ENCODE measurements around the gene BEND5. TPM values are rescaled to one million over a fixed set of nuclear protein-coding genes. Genes with fewer than 3 reads are reported as not detected.

BEND5 gene
- total RNA-seq, 1 donor from 2014 or later: 23.9 TPM

- DNase-seq (ENCODE audit: low spot score, unreplicated experiment): no peak
- TF ChIP-seq CTCF (IDR thresholded peaks at IDR 0.05; ENCODE audit: unreplicated experiment): no peak
- Mint-ChIP-seq H3K27me3 (no peaks in the 10 kb centered on the region), H3K36me3 (ENCODE audit: insufficient read depth) (no peaks in the 10 kb centered on the region), H3K9me3 (ENCODE audit: low read depth) (no peaks in the 10 kb centered on the region), H3K27ac (no peak overlapping the region), H3K4me1 (ENCODE audit: low read depth) (peaks cover 24% of the 10 kb centered on the region), H3K4me3 (ENCODE audit: low read depth) (no peak overlapping the region)
These were observed 16.3 kb upstream of the BEND5 start for GRCh38 chr1:48792961-48793360.

- no peak overlapping the region for H3K27ac Mint-ChIP-seq
- no peaks in the 10 kb centered on the region for H3K27me3 Mint-ChIP-seq
- H3K36me3 Mint-ChIP-seq (ENCODE audit: insufficient read depth): no peaks in the 10 kb centered on the region
- H3K9me3 Mint-ChIP-seq (ENCODE audit: low read depth): no peaks in the 10 kb centered on the region
- DNase-seq (ENCODE audit: low spot score, unreplicated experiment): no peak
- no peak overlapping the region for H3K4me3 Mint-ChIP-seq (ENCODE audit: low read depth)
- TF ChIP-seq CTCF (IDR thresholded peaks at IDR 0.05; ENCODE audit: unreplicated experiment): no peak
- peaks cover 24% of the 10 kb centered on the region for H3K4me1 Mint-ChIP-seq (ENCODE audit: low read depth)
These were observed 13.7 kb upstream of the BEND5 start for GRCh38 chr1:48790397-48790796.

- no peak overlapping the region for H3K4me3 Mint-ChIP-seq (ENCODE audit: low read depth)
- no peaks in the 10 kb centered on the region for H3K9me3 Mint-ChIP-seq (ENCODE audit: low read depth)
These were observed 13.2 kb upstream of the BEND5 start for GRCh38 chr1:48789903-48790302.

DNA sequence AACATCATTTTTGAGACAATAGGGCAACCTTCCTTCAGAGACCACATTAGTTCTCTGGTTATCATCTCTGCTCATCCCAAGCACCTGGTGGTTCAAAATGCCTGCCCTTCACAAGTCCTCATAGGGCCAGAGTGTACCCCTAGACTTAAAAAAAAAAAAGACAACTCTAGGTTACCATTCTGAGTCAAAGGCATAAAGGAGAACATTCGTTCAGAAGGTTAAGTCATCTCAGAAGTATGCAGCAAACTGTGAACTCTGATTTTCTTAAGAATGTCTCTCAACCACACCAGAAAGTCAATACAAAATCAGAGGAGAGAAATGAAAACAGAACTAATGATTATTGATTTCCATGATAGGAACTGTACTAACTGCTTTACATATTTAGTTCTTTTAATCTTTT lies 9.2 kb upstream of the BEND5 start:
- no peak for DNase-seq (ENCODE audit: low spot score, unreplicated experiment)
- Mint-ChIP-seq H3K36me3 (ENCODE audit: insufficient read depth) (no peaks in the 10 kb centered on the region), H3K4me1 (ENCODE audit: low read depth) (peaks cover 8% of the 10 kb centered on the region), H3K27ac (no peak overlapping the region), H3K27me3 (peaks cover 2% of the 10 kb centered on the region), H3K9me3 (ENCODE audit: low read depth) (no peaks in the 10 kb centered on the region), H3K4me3 (ENCODE audit: low read depth) (no peak overlapping the region)
- no peak for TF ChIP-seq CTCF (IDR thresholded peaks at IDR 0.05; ENCODE audit: unreplicated experiment)

More at GRCh38 chr1:48789903-48790302, 13.2 kb upstream of the BEND5 start:
- TF ChIP-seq CTCF (IDR thresholded peaks at IDR 0.05; ENCODE audit: unreplicated experiment): no peak
- no peaks in the 10 kb centered on the region for H3K36me3 Mint-ChIP-seq (ENCODE audit: insufficient read depth)
- H3K27ac Mint-ChIP-seq: no peak overlapping the region
- H3K4me1 Mint-ChIP-seq (ENCODE audit: low read depth): peaks cover 24% of the 10 kb centered on the region
- no peaks in the 10 kb centered on the region for H3K27me3 Mint-ChIP-seq
- DNase-seq (ENCODE audit: low spot score, unreplicated experiment): no peak

DNA sequence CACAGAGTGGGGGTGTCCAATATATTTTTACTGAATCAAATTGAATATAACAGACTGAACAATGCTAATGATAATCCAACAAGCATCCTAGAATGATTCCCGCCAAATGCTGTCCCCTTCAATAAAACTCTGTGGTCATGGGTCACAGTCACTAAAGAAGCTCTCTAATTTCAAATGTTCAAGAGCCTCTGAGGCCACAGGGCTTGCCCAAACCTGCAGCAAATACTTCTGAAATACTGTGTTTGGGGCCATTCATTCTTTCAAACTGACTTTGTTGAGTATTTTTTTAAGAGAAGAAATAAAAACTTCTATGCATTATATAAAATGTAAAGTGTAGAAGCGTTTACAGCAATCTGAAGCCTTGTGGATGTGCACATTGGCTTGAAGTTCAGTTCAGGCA lies 7.6 kb upstream of the BEND5 start:
- no peak for TF ChIP-seq CTCF (IDR thresholded peaks at IDR 0.05; ENCODE audit: unreplicated experiment)
- Mint-ChIP-seq H3K27me3 (peaks cover 5% of the 10 kb centered on the region), H3K27ac (no peak overlapping the region), H3K4me3 (ENCODE audit: low read depth) (no peak overlapping the region), H3K9me3 (ENCODE audit: low read depth) (no peaks in the 10 kb centered on the region), H3K4me1 (ENCODE audit: low read depth) (no peaks in the 10 kb centered on the region), H3K36me3 (ENCODE audit: insufficient read depth) (no peaks in the 10 kb centered on the region)
- DNase-seq (ENCODE audit: low spot score, unreplicated experiment): no peak

All from progenitor cell of endocrine pancreas (in vitro differentiated cells).